ENCODE data around the gene KRTAP3-2. TPM values are rescaled to one million over a fixed set of nuclear protein-coding genes. Genes with fewer than 3 reads are reported as not detected.
A peak's percentile ranks its signal among the peaks of the same experiment; 100 is the strongest.
"Not testable (repeated sequence)": the region's sequence is repeated elsewhere in the genome, so short reads cannot be mapped to it uniquely, and the experiment has no call there.

KRTAP3-2 gene
- not detected for polyA plus RNA-seq (2013, experiment 1 of 2)
- not detected for polyA plus RNA-seq (2013, experiment 2 of 2)

DNA sequence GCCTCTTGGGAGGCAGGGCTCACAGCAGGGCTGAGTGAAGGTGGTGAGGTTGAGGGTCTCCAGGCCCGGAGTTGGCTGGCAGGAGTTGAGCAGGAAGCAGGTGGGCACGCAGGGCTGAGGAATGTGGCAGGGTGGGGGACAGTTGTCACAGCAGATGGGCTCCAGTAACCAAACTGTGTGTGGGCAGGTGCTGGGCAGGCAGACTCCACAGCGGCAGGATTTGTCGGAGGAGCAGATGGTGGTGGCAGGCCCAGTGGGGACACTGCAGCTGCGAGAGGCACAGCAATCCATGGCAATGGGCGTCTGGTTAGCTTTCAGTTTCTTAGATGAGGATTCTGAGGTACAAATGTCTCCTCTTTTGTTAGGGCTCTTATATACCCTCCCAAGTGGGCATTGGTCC, at the start of gene KRTAP3-2:
TSS of gene KRTAP3-2 (minus strand) at position 344 of the 400 bp plus-strand sequence. CDS start at position 291, 53 bp downstream.
- H3K4me3 ChIP-seq (ENCODE audit: low read length); H3K4ac ChIP-seq (ENCODE audit: low read depth, low read length); H2BK15ac ChIP-seq (replicated peaks; ENCODE audit: low read depth); H3K27me3 ChIP-seq (ENCODE audit: insufficient read depth, low read length, poor library complexity); DNase-seq; H2BK5ac ChIP-seq (ENCODE audit: low read length); H3K18ac ChIP-seq (ENCODE audit: low read length); H2BK120ac ChIP-seq (ENCODE audit: low read depth, low read length); H3K79me2 ChIP-seq (ENCODE audit: control insufficient read depth, insufficient read depth, low read length); H3K9ac ChIP-seq (ENCODE audit: low read length); H2AK5ac ChIP-seq (ENCODE audit: low read length); H3K23ac ChIP-seq (ENCODE audit: low read length); H3K36me3 ChIP-seq (ENCODE audit: control insufficient read depth, insufficient read depth, low read length); H3K4me1 ChIP-seq (ENCODE audit: control insufficient read depth, low read depth, low read length); H4K5ac ChIP-seq (ENCODE audit: low read length); H3K4me2 ChIP-seq (ENCODE audit: low read length); H3K27ac ChIP-seq (ENCODE audit: low read depth, low read length); H3K56ac ChIP-seq (ENCODE audit: low read length); H4K8ac ChIP-seq (ENCODE audit: low read depth, low read length); H3K79me1 ChIP-seq (ENCODE audit: low read length): not testable (repeated sequence)
- WGBS (ENCODE audit: extremely low coverage, insufficient coverage, low lambda C conversion rate) = no CpG with 5 or more reads among the region's 6 CpGs

GRCh38 chr17:41049110-41049509, 49.4 kb upstream of the KRTAP3-2 start:
- DNase-seq = no peak
- Histone ChIP-seq H3K79me1 (ENCODE audit: low read length) (no peaks in the 10 kb centered on the region), H2AK5ac (ENCODE audit: low read length) (no peak overlapping the region), H3K9ac (ENCODE audit: low read length) (no peak overlapping the region), H3K4me1 (ENCODE audit: control insufficient read depth, low read depth, low read length) (peaks cover 1% of the 10 kb centered on the region), H2BK5ac (ENCODE audit: low read length) (peak overlapping the region; percentile 63), H3K27me3 (ENCODE audit: insufficient read depth, low read length, poor library complexity) (no peaks in the 10 kb centered on the region), H3K4me3 (ENCODE audit: low read length) (no peak overlapping the region), H2BK120ac (ENCODE audit: low read depth, low read length) (no peak overlapping the region), H3K79me2 (ENCODE audit: control insufficient read depth, insufficient read depth, low read length) (no peaks in the 10 kb centered on the region), H2BK15ac (replicated peaks; ENCODE audit: low read depth) (no peak overlapping the region), H3K18ac (ENCODE audit: low read length) (peak overlapping the region; percentile 60), H3K36me3 (ENCODE audit: control insufficient read depth, insufficient read depth, low read length) (no peaks in the 10 kb centered on the region), H3K27ac (ENCODE audit: low read depth, low read length) (no peak overlapping the region), H3K23ac (ENCODE audit: low read length) (no peak overlapping the region), H3K4me2 (ENCODE audit: low read length) (no peak overlapping the region), H3K56ac (ENCODE audit: low read length) (no peak overlapping the region), H4K5ac (ENCODE audit: low read length) (no peak overlapping the region), H3K4ac (ENCODE audit: low read depth, low read length) (no peak overlapping the region), H4K8ac (ENCODE audit: low read depth, low read length) (no peak overlapping the region)
- no CpG with 5 or more reads among the region's 2 CpGs for WGBS (ENCODE audit: extremely low coverage, insufficient coverage, low lambda C conversion rate)

GRCh38 chr17:41048441-41048840, 48.7 kb upstream of the KRTAP3-2 start:
- no peak overlapping the region for H3K4ac ChIP-seq (ENCODE audit: low read depth, low read length)
- no peaks in the 10 kb centered on the region for H3K36me3 ChIP-seq (ENCODE audit: control insufficient read depth, insufficient read depth, low read length)
- H3K4me1 ChIP-seq (ENCODE audit: control insufficient read depth, low read depth, low read length) = peaks cover 1% of the 10 kb centered on the region
- H4K8ac ChIP-seq (ENCODE audit: low read depth, low read length) = no peak overlapping the region
- no peaks in the 10 kb centered on the region for H3K79me2 ChIP-seq (ENCODE audit: control insufficient read depth, insufficient read depth, low read length)
- peak; percentile 37 for DNase-seq
- H3K79me1 ChIP-seq (ENCODE audit: low read length) = no peaks in the 10 kb centered on the region
- H2BK15ac ChIP-seq (replicated peaks; ENCODE audit: low read depth) = no peak overlapping the region
- no peak overlapping the region for H3K23ac ChIP-seq (ENCODE audit: low read length)
- peak overlapping the region; percentile 11 for H3K18ac ChIP-seq (ENCODE audit: low read length)
- WGBS (ENCODE audit: extremely low coverage, insufficient coverage, low lambda C conversion rate) = no CpG with 5 or more reads among the region's 7 CpGs
- no peak overlapping the region for H3K9ac ChIP-seq (ENCODE audit: low read length)
- peak overlapping the region; percentile 49 for H3K56ac ChIP-seq (ENCODE audit: low read length)
- H2AK5ac ChIP-seq (ENCODE audit: low read length) = no peak overlapping the region
- H3K4me3 ChIP-seq (ENCODE audit: low read length) = no peak overlapping the region
- H3K27me3 ChIP-seq (ENCODE audit: insufficient read depth, low read length, poor library complexity) = no peaks in the 10 kb centered on the region
- no peak overlapping the region for H2BK5ac ChIP-seq (ENCODE audit: low read length)
- no peak overlapping the region for H3K4me2 ChIP-seq (ENCODE audit: low read length)
- no peak overlapping the region for H3K27ac ChIP-seq (ENCODE audit: low read depth, low read length)
- no peak overlapping the region for H4K5ac ChIP-seq (ENCODE audit: low read length)
- H2BK120ac ChIP-seq (ENCODE audit: low read depth, low read length) = no peak overlapping the region

DNA sequence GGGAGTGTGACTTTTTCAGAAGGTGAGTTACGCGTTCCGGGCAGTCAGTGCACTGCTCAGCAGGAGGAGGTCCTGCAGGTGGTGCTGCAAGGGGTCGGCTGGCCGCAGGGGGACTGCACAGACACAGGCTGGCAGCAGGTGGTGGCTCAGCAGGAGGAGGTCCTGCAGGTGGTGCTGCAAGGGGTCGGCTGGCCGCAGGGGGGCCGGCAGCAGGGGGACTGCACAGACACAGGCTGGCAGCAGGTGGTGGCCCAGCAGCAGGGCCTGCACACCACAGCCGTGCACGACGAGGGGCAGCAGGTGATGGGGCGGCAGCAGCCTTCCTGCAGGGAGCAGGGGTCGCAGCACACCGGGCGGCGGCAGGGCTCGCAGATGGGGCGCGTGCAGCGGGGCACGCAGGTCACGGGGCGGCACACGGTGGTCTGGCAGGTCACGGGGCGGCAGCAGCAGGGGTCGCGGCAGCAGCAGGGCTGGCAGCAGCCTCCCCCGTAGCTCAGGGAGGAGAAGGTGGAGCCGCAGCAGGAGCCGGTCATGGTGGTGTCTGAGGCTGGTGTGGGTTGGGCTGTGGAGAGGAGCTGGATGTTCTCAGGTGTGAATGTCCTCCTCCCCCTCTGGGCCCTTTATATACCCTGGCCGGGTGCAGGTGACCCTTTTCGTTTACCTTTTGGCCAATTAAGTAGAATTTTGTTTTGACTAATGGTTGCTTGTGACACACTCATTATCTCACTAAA, 47.2 kb upstream of the KRTAP3-2 start, which contains the start of gene KRTAP2-1:
TSS of gene KRTAP2-1 (minus strand) at position 582 of the 731 bp plus-strand sequence. CDS start at position 533, 49 bp downstream.
- H3K9ac ChIP-seq (ENCODE audit: low read length); H3K4ac ChIP-seq (ENCODE audit: low read depth, low read length); H3K79me2 ChIP-seq (ENCODE audit: control insufficient read depth, insufficient read depth, low read length); H3K4me2 ChIP-seq (ENCODE audit: low read length); DNase-seq; H2BK5ac ChIP-seq (ENCODE audit: low read length); H2BK15ac ChIP-seq (replicated peaks; ENCODE audit: low read depth); H3K36me3 ChIP-seq (ENCODE audit: control insufficient read depth, insufficient read depth, low read length); H3K27ac ChIP-seq (ENCODE audit: low read depth, low read length); H3K23ac ChIP-seq (ENCODE audit: low read length); H2AK5ac ChIP-seq (ENCODE audit: low read length); H3K4me3 ChIP-seq (ENCODE audit: low read length); H3K79me1 ChIP-seq (ENCODE audit: low read length); H4K8ac ChIP-seq (ENCODE audit: low read depth, low read length); H3K27me3 ChIP-seq (ENCODE audit: insufficient read depth, low read length, poor library complexity); H3K4me1 ChIP-seq (ENCODE audit: control insufficient read depth, low read depth, low read length); H2BK120ac ChIP-seq (ENCODE audit: low read depth, low read length); H4K5ac ChIP-seq (ENCODE audit: low read length): not testable (repeated sequence)
- WGBS (ENCODE audit: extremely low coverage, insufficient coverage, low lambda C conversion rate) = no CpG with 5 or more reads among the region's 33 CpGs
- peak within 1 kb of the TSS; percentile 34 for H3K56ac ChIP-seq (ENCODE audit: low read length)
- peak within 1 kb of the TSS; percentile 11 for H3K18ac ChIP-seq (ENCODE audit: low read length)

- no peak overlapping the region for H2BK5ac ChIP-seq (ENCODE audit: low read length)
- no peak overlapping the region for H2BK15ac ChIP-seq (replicated peaks; ENCODE audit: low read depth)
- H3K27me3 ChIP-seq (ENCODE audit: insufficient read depth, low read length, poor library complexity) = no peaks in the 10 kb centered on the region
- H4K8ac ChIP-seq (ENCODE audit: low read depth, low read length) = no peak overlapping the region
- H3K23ac ChIP-seq (ENCODE audit: low read length) = no peak overlapping the region
- no peak overlapping the region for H3K56ac ChIP-seq (ENCODE audit: low read length)
- H3K79me1 ChIP-seq (ENCODE audit: low read length) = no peaks in the 10 kb centered on the region
- H3K4me3 ChIP-seq (ENCODE audit: low read length) = no peak overlapping the region
- H4K5ac ChIP-seq (ENCODE audit: low read length) = no peak overlapping the region
- DNase-seq = no peak
- H3K4ac ChIP-seq (ENCODE audit: low read depth, low read length) = no peak overlapping the region
- no peak overlapping the region for H2AK5ac ChIP-seq (ENCODE audit: low read length)
- H3K18ac ChIP-seq (ENCODE audit: low read length) = no peak overlapping the region
- no peaks in the 10 kb centered on the region for H3K4me1 ChIP-seq (ENCODE audit: control insufficient read depth, low read depth, low read length)
- no peaks in the 10 kb centered on the region for H3K79me2 ChIP-seq (ENCODE audit: control insufficient read depth, insufficient read depth, low read length)
- H3K27ac ChIP-seq (ENCODE audit: low read depth, low read length) = no peak overlapping the region
- no peaks in the 10 kb centered on the region for H3K36me3 ChIP-seq (ENCODE audit: control insufficient read depth, insufficient read depth, low read length)
- no CpG with 5 or more reads among the region's 1 CpG for WGBS (ENCODE audit: extremely low coverage, insufficient coverage, low lambda C conversion rate)
- no peak overlapping the region for H3K4me2 ChIP-seq (ENCODE audit: low read length)
- H3K9ac ChIP-seq (ENCODE audit: low read length) = no peak overlapping the region
- H2BK120ac ChIP-seq (ENCODE audit: low read depth, low read length) = no peak overlapping the region
Measured at GRCh38 chr17:41042953-41043352, 43.2 kb upstream of the KRTAP3-2 start.

Data from mesendoderm (in vitro differentiated cells).